SK-N-SH treated with all-trans-retinoic acid at 6 μM for 48 hours (cell line): Measurements from ENCODE around the gene RIC8B.

ENCODE experiments used
- ATAC-seq: fragments of 200-7000 bp; cut with Tn5 transposase; 3 replicates; pipeline ENCODE4 v1.9.1; 2020; ENCODE audit warnings: mild to moderate bottlenecking, moderate library complexity
- CREB5 ChIP-seq: fragments of 250-450 bp; sonication (Bioruptor Pico); IDR thresholded peaks from 2 replicates; pipeline ENCODE4 v1.5.1; 2020; ENCODE audit warnings: low read depth, mild to moderate bottlenecking, moderate library complexity
- CSDC2 ChIP-seq: fragments of 250-450 bp; sonication (Bioruptor Pico); IDR thresholded peaks from 2 replicates; pipeline ENCODE4 v1.5.0; 2020; ENCODE audit warnings: mild to moderate bottlenecking, moderate library complexity
- CSRNP3 ChIP-seq: fragments of 250-450 bp; sonication (Bioruptor Pico); IDR thresholded peaks from 2 replicates; pipeline ENCODE4 v1.5.1; 2021; ENCODE audit warnings: mild to moderate bottlenecking, moderate library complexity
- GLIS3 ChIP-seq: fragments of 250-450 bp; sonication (Bioruptor Pico); IDR thresholded peaks from 2 replicates; pipeline ENCODE4 v1.5.0; 2020; ENCODE audit warnings: mild to moderate bottlenecking, moderate library complexity
- ISL1 ChIP-seq: fragments of 250-450 bp; sonication (Bioruptor Pico); IDR thresholded peaks from 2 replicates; pipeline ENCODE4 v2.1.2; 2022; ENCODE audit warnings: mild to moderate bottlenecking, moderate library complexity
- OSR1 ChIP-seq: fragments of 250-450 bp; sonication (Bioruptor Pico); IDR thresholded peaks from 2 replicates; pipeline ENCODE4 v1.8.0; 2022; ENCODE audit warnings: moderate library complexity, mild to moderate bottlenecking, inconsistent platforms
- PATZ1 ChIP-seq: fragments of 250-450 bp; sonication (Bioruptor Pico); IDR thresholded peaks from 2 replicates; pipeline ENCODE4 v1.8.0; 2020; ENCODE audit warnings: mild to moderate bottlenecking, moderate library complexity, borderline replicate concordance
- POU6F1 ChIP-seq: fragments of 250-450 bp; sonication (Bioruptor Pico); IDR thresholded peaks from 2 replicates; pipeline ENCODE4 v1.8.0; 2021; ENCODE audit warnings: low read depth, mild to moderate bottlenecking, moderate library complexity, borderline replicate concordance
- PPARA ChIP-seq: fragments of 250-450 bp; sonication (Bioruptor Pico); IDR thresholded peaks from 2 replicates; pipeline ENCODE4 v1.5.0; 2020; ENCODE audit warnings: mild to moderate bottlenecking, borderline replicate concordance
- RARB ChIP-seq: fragments of 250-450 bp; sonication (Bioruptor Pico); IDR thresholded peaks from 2 replicates; pipeline ENCODE4 v1.8.0; 2021; ENCODE audit warnings: mild to moderate bottlenecking, moderate library complexity
- SNAI2 ChIP-seq: fragments of 250-450 bp; sonication (Bioruptor Pico); IDR thresholded peaks from 2 replicates; pipeline ENCODE4 v1.5.0; 2020; ENCODE audit warnings: mild to moderate bottlenecking, moderate library complexity
- TCF4 ChIP-seq: fragments of 250-450 bp; sonication (Bioruptor Pico); IDR thresholded peaks from 2 replicates; pipeline ENCODE4 v1.8.0; 2021; ENCODE audit warnings: mild to moderate bottlenecking, moderate library complexity, borderline replicate concordance
- TOX ChIP-seq: fragments of 250-450 bp; sonication (Bioruptor Pico); IDR thresholded peaks from 2 replicates; pipeline ENCODE4 v1.8.0; 2021; ENCODE audit warnings: mild to moderate bottlenecking, moderate library complexity, borderline replicate concordance
- TSHZ2 ChIP-seq: fragments of 250-450 bp; sonication (Bioruptor Pico); IDR thresholded peaks from 2 replicates; pipeline ENCODE4 v1.5.0; 2020; ENCODE audit warnings: mild to moderate bottlenecking, moderate library complexity
- ZC3H10 ChIP-seq: fragments of 250-450 bp; sonication (Bioruptor Pico); IDR thresholded peaks from 2 replicates; pipeline ENCODE4 v1.5.1; 2021; ENCODE audit warnings: mild to moderate bottlenecking, moderate library complexity
- ZFP3 ChIP-seq: fragments of 250-450 bp; sonication (Bioruptor Pico); IDR thresholded peaks from 2 replicates; pipeline ENCODE4 v1.5.0; 2020; ENCODE audit warnings: mild to moderate bottlenecking, moderate library complexity
- ZFP30 ChIP-seq: fragments of 450-650 bp; formaldehyde crosslinking; IDR thresholded peaks from 2 replicates; pipeline ENCODE4 v1.5.0; 2022; ENCODE audit warnings: mild to moderate bottlenecking, moderate library complexity
- ZNF565 ChIP-seq: fragments of 450-650 bp; formaldehyde crosslinking; conservative IDR thresholded peaks from 2 replicates; pipeline ENCODE4 v1.5.0; 2020; ENCODE audit warnings: low read depth, mild to moderate bottlenecking, moderate library complexity
- ZNF70 ChIP-seq: fragments of 450-650 bp; formaldehyde crosslinking; IDR thresholded peaks from 2 replicates; pipeline ENCODE4 v1.5.0; 2020; ENCODE audit warnings: mild to moderate bottlenecking, moderate library complexity
- ZNF8 ChIP-seq: fragments of 450-650 bp; formaldehyde crosslinking; IDR thresholded peaks from 2 replicates; pipeline ENCODE4 v1.5.0; 2020; ENCODE audit warnings: mild to moderate bottlenecking, moderate library complexity

Gene RIC8B

GRCh38 chr12:106816231-106816630 lies 41.7 kb downstream of the RIC8B start (continued):
- TF ChIP-seq CREB5 (CRISPR knock-in tag) = no peak

- no peak for TF ChIP-seq ZFP30
- ATAC-seq = no peak
Measured at GRCh38 chr12:106819991-106820390, 45.5 kb downstream of the RIC8B start.

- no peak for ATAC-seq
- TF ChIP-seq RARB (CRISPR knock-in tag) = no peak
- TF ChIP-seq ISL1 (CRISPR knock-in tag) = no peak
- no peak for TF ChIP-seq ZNF70 (CRISPR knock-in tag)
- TF ChIP-seq CSDC2 (CRISPR knock-in tag) = no peak
- TF ChIP-seq ZNF8 (CRISPR knock-in tag) = no peak
- no peak for TF ChIP-seq OSR1 (CRISPR knock-in tag)
- no peak for TF ChIP-seq ZC3H10 (CRISPR knock-in tag)
- no peak for TF ChIP-seq PATZ1 (CRISPR knock-in tag)
- no peak for TF ChIP-seq ZNF565 (CRISPR knock-in tag)
- no peak for TF ChIP-seq ZFP3 (CRISPR knock-in tag)
- no peak for TF ChIP-seq TCF4 (CRISPR knock-in tag)
- TF ChIP-seq TOX (CRISPR knock-in tag) = no peak
- TF ChIP-seq, all 23 proteins: peak for 0
Measured at GRCh38 chr12:106831699-106832098, 57.2 kb downstream of the RIC8B start.

- no peak for TF ChIP-seq CSDC2 (CRISPR knock-in tag)
- TF ChIP-seq PPARA (CRISPR knock-in tag) = no peak
- TF ChIP-seq POU6F1 (CRISPR knock-in tag) = no peak
- TF ChIP-seq ZFP3 (CRISPR knock-in tag) = no peak
- no peak for TF ChIP-seq PATZ1 (CRISPR knock-in tag)
- no peak for TF ChIP-seq GLIS3 (CRISPR knock-in tag)
- no peak for ATAC-seq
Measured at GRCh38 chr12:106837782-106838181, 63.3 kb downstream of the RIC8B start.

- ATAC-seq = no peak
- TF ChIP-seq TOX (CRISPR knock-in tag) (no peak), ZC3H10 (CRISPR knock-in tag) (no peak), POU6F1 (CRISPR knock-in tag) (no peak), ZFP3 (CRISPR knock-in tag) (no peak), PATZ1 (CRISPR knock-in tag) (no peak), ZNF8 (CRISPR knock-in tag) (no peak), SNAI2 (CRISPR knock-in tag) (no peak), TSHZ2 (CRISPR knock-in tag) (no peak), CSRNP3 (CRISPR knock-in tag) (no peak)
Measured at GRCh38 chr12:106839333-106839732, 64.9 kb downstream of the RIC8B start.
